T1000 (cell line): Measurements from ENCODE around the gene CEP350.

ENCODE experiments used
- DNase-seq: peaks from one replicate; lab custom pipeline; 2025; ENCODE audit warnings: mixed read lengths; lab: John Stamatoyannopoulos, UW

CEP350 gene

GRCh38 chr1:180155182-180155682 lies 200.6 kb downstream of the CEP350 start:
- DNase-seq = no peak

GRCh38 chr1:180156201-180156600 lies 201.6 kb downstream of the CEP350 start:
- no peak for DNase-seq

GRCh38 chr1:180156631-180157091 lies 202.1 kb downstream of the CEP350 start:
- no peak for DNase-seq

- DNase-seq = no peak
Observed at GRCh38 chr1:180157108-180157507, 202.5 kb downstream of the CEP350 start.

- no peak for DNase-seq
Observed at GRCh38 chr1:180157576-180158057, 203.0 kb downstream of the CEP350 start.

GRCh38 chr1:180158149-180159147 lies 203.8 kb downstream of the CEP350 start:
- no peak for DNase-seq

GRCh38 chr1:180160357-180160756 lies 205.7 kb downstream of the CEP350 start:
- DNase-seq = no peak

GRCh38 chr1:180163041-180163440 lies 208.4 kb downstream of the CEP350 start:
- no peak for DNase-seq
